BE2C (cell line): ENCODE data around the gene UNC5B.

Source experiments
- DNase-seq: peaks from one replicate; pipeline ENCODE4 v3.0.0-alpha.2; 2020
- H3K27me3 ChIP-seq: fragments of 250-450 bp; sonication (Bioruptor Pico); 2 replicates; pipeline ENCODE4 v1.5.1; 2020; ENCODE audit warnings: mild to moderate bottlenecking
- H3K36me3 ChIP-seq: fragments of 250-450 bp; sonication (Bioruptor Pico); 2 replicates; pipeline ENCODE4 v1.5.1; 2020; ENCODE audit warnings: mild to moderate bottlenecking
- H3K4me1 ChIP-seq: fragments of 250-450 bp; sonication (Bioruptor Pico); 2 replicates; pipeline ENCODE4 v1.5.1; 2020
- H3K4me3 ChIP-seq: 2 replicates; pipeline ENCODE4 v1.5.1; 2011; ENCODE audit warnings: low read depth, low read length
- H3K9me3 ChIP-seq: fragments of 250-450 bp; sonication (Bioruptor Pico); 2 replicates; pipeline ENCODE4 v1.5.1; 2020
- TF ChIP-seq, protein P1 (sequence below): IDR thresholded peaks from 2 replicates; pipeline ENCODE4 v1.5.1; 2012; ENCODE audit warnings: mild to moderate bottlenecking, low read depth, low read length

The UNC5B gene

DNA sequence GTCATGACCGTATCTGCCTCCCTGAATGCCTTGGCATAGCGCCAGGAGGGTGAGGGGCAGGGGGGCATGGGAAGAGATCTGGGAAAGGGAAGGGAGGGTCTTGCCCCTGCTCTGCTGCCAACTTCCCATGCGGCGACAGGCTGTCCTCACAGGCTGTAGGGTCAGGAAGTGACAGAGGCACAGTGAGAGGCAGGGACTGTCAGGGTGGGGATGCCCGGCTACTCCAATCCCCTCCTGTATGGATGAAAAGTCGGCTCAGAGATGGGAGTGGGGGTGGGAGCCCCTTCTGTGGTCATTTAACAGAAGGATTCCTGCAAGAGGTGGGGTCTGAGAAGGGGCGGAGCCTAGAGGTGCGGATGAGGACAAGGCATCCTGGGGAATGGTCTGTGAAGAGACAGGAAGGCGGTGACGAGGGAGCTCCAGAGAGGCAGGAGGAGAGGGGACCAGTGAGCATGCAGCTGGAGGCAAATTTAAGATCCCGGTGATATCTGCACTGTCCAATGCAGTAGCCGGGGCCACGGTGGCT, 20.8 kb upstream of the UNC5B start:
- peak; percentile 86 for DNase-seq
- TF ChIP-seq, protein P1, sequence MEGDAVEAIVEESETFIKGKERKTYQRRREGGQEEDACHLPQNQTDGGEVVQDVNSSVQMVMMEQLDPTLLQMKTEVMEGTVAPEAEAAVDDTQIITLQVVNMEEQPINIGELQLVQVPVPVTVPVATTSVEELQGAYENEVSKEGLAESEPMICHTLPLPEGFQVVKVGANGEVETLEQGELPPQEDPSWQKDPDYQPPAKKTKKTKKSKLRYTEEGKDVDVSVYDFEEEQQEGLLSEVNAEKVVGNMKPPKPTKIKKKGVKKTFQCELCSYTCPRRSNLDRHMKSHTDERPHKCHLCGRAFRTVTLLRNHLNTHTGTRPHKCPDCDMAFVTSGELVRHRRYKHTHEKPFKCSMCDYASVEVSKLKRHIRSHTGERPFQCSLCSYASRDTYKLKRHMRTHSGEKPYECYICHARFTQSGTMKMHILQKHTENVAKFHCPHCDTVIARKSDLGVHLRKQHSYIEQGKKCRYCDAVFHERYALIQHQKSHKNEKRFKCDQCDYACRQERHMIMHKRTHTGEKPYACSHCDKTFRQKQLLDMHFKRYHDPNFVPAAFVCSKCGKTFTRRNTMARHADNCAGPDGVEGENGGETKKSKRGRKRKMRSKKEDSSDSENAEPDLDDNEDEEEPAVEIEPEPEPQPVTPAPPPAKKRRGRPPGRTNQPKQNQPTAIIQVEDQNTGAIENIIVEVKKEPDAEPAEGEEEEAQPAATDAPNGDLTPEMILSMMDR = no peak

DNA sequence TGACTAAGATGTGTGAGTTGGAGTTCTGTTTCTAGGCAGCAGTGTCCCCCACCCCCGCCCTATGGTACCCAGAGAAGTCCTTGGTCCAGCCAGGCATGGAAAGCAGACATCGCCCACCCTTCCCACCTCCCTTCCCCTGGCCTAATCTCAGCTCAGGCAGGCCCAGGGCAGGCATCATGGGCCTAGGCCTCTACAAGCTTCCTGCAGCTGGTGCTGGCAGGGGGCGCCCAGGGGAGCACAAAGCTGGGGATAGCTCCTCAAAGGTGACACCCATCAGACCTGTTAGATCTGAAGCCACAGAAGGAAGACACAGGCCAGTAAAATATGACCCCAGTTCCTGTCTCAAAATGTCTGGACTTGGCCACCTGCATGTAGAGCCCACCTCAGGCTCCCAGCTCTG, 18.9 kb upstream of the UNC5B start:
- Histone ChIP-seq H3K27me3 (no peaks in the 10 kb centered on the region), H3K4me1 (peaks cover 13% of the 10 kb centered on the region), H3K4me3 (no peak overlapping the region), H3K9me3 (no peaks in the 10 kb centered on the region), H3K36me3 (no peaks in the 10 kb centered on the region)
- TF ChIP-seq, protein P1 = no peak
- no peak for DNase-seq

More for the DNA sequence above, 20.8 kb upstream of the UNC5B start:
- Histone ChIP-seq H3K9me3 (no peaks in the 10 kb centered on the region), H3K4me3 (peak overlapping the region; percentile 22), H3K27me3 (no peaks in the 10 kb centered on the region), H3K36me3 (no peaks in the 10 kb centered on the region), H3K4me1 (peaks cover 13% of the 10 kb centered on the region)

DNA sequence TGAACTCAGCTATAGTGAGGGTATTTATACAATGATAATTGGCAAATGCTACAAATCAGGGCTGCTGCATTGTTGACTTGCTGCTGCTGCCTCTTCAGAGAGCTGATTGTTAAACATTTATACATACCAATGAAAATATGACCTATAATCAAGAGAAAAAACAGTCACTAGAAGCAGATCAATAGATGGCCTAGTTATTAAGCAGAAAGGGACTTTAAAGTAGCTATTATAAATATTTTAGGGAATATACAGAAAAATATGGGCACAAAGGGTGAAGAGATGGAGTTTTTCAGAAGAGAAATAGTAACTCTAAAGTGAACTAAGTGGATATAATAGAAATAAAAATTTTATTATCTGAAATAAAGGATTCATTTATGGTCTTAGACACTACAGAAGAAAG, 14.4 kb upstream of the UNC5B start:
- TF ChIP-seq, protein P1 = no peak
- H3K27me3 ChIP-seq = no peaks in the 10 kb centered on the region
- H3K9me3 ChIP-seq = no peaks in the 10 kb centered on the region; the same call in 1 of the 2 replicates
- H3K4me1 ChIP-seq = peaks cover 17% of the 10 kb centered on the region
- no peak overlapping the region for H3K4me3 ChIP-seq
- no peaks in the 10 kb centered on the region for H3K36me3 ChIP-seq
- no peak for DNase-seq

DNA sequence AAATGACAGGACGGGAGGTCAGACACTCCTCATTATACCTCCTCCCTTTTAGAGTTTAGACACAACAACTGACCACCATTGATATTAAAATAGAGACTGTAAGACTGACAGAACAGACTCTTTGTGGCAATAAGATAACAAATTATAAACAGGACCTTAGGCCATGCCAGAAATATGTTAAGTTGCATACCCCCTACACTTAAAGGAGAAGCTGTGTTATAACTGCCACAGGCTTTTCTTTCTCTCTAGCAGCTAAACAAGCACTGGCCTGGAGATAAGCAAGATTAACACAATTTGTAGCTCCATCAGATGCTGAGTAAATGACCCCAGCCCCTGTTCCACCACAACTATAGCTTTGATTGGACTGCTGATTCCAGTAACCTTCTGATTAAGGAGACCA, 10.5 kb upstream of the UNC5B start:
- TF ChIP-seq, protein P1 = no peak
- no peaks in the 10 kb centered on the region for H3K36me3 ChIP-seq
- peak overlapping the region; percentile 10; the same call in 1 of the 2 replicates for H3K4me3 ChIP-seq
- DNase-seq = peak; percentile 38
- H3K9me3 ChIP-seq = no peaks in the 10 kb centered on the region; the same call in 1 of the 2 replicates
- no peaks in the 10 kb centered on the region for H3K27me3 ChIP-seq
- H3K4me1 ChIP-seq = peaks cover 35% of the 10 kb centered on the region

DNA sequence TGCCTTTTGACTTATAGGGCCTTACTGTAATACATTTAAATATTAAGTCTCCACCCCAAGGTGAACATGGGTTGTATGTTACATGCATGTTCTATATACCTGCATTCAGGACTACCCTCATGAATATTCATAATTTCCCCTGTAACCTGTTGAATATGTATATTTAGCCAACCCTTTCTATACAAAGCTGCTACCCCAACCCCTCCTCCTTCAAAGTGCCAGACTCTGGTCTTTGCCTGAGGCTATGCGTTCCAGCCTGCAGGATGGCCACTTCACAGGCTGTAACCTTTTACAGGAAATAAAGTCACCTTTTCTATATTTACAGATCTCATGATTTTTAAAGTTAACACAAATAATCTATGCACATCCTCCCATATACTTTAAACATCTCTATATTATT, 10.1 kb upstream of the UNC5B start:
- Histone ChIP-seq H3K9me3 (no peaks in the 10 kb centered on the region; the same call in 1 of the 2 replicates), H3K4me1 (peaks cover 39% of the 10 kb centered on the region), H3K4me3 (no peak overlapping the region), H3K27me3 (no peaks in the 10 kb centered on the region), H3K36me3 (no peaks in the 10 kb centered on the region)
- TF ChIP-seq, protein P1 = no peak
- peak; percentile 70 for DNase-seq

DNA sequence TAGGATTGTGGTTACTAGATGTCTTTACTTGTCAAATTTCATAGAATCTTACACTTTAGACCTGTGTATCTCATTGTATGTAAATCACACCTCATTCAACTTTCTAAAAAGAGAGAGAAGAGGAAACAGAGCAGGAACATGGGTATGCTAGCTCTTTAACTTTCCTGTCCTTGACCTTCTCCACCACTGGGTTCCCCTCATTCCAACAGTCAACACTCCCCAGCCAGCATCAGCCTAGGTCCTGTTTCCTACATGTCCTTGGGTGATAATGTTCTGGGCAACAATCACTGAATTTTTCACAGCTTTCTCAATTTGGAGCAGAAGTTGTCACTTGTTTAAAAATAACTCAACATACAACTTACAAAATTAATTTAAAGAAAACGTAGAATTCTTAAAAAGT, 9.2 kb upstream of the UNC5B start:
- Histone ChIP-seq H3K9me3 (no peaks in the 10 kb centered on the region; the same call in 1 of the 2 replicates), H3K4me3 (no peak overlapping the region), H3K4me1 (peaks cover 41% of the 10 kb centered on the region), H3K36me3 (no peaks in the 10 kb centered on the region), H3K27me3 (no peaks in the 10 kb centered on the region)
- TF ChIP-seq, protein P1 = no peak
- DNase-seq = no peak
